ENCODE data around the gene GPATCH2L.

The GPATCH2L gene

DNA sequence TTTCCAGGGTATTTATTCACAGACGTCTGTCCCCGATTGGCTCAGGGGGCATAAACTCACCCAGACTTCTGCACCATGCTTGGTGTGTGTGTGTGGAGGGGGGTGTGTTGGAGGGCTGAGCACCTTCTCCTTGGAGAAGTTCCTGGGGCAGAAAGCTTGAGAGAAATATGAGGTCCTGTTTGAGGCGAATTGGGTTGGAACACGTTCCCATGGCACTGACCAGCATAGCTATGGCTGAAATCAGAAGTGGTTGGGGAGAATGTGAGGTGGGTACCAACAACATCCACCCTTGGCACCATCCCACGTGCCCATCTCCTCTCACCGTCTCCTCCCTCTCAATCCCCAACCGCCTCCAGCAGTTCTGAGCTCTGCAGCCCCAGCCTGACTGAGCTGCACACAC lies 16.0 kb upstream of the GPATCH2L start:
- no peak for DNase-seq (ENCODE audit: low read depth in 1 of 2, low spot score in 1 of 2)
- H3K27me3 ChIP-seq (ENCODE audit: insufficient read depth, poor library complexity, severe bottlenecking) = peaks cover 8% of the 10 kb centered on the region
- no peak overlapping the region for H3K27ac ChIP-seq (replicated peaks)
- TF ChIP-seq SPI1 (IDR thresholded peaks at IDR 0.05; ENCODE audit: borderline replicate concordance, low read depth) = no peak
- TF ChIP-seq, protein P1, sequence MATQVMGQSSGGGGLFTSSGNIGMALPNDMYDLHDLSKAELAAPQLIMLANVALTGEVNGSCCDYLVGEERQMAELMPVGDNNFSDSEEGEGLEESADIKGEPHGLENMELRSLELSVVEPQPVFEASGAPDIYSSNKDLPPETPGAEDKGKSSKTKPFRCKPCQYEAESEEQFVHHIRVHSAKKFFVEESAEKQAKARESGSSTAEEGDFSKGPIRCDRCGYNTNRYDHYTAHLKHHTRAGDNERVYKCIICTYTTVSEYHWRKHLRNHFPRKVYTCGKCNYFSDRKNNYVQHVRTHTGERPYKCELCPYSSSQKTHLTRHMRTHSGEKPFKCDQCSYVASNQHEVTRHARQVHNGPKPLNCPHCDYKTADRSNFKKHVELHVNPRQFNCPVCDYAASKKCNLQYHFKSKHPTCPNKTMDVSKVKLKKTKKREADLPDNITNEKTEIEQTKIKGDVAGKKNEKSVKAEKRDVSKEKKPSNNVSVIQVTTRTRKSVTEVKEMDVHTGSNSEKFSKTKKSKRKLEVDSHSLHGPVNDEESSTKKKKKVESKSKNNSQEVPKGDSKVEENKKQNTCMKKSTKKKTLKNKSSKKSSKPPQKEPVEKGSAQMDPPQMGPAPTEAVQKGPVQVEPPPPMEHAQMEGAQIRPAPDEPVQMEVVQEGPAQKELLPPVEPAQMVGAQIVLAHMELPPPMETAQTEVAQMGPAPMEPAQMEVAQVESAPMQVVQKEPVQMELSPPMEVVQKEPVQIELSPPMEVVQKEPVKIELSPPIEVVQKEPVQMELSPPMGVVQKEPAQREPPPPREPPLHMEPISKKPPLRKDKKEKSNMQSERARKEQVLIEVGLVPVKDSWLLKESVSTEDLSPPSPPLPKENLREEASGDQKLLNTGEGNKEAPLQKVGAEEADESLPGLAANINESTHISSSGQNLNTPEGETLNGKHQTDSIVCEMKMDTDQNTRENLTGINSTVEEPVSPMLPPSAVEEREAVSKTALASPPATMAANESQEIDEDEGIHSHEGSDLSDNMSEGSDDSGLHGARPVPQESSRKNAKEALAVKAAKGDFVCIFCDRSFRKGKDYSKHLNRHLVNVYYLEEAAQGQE (IDR thresholded peaks at IDR 0.05; ENCODE audit: insufficient replicate concordance, low read depth) = peak; percentile 19
- no peak overlapping the region for H3K4me3 ChIP-seq (replicated peaks; ENCODE audit: insufficient read depth, low read length)

DNA sequence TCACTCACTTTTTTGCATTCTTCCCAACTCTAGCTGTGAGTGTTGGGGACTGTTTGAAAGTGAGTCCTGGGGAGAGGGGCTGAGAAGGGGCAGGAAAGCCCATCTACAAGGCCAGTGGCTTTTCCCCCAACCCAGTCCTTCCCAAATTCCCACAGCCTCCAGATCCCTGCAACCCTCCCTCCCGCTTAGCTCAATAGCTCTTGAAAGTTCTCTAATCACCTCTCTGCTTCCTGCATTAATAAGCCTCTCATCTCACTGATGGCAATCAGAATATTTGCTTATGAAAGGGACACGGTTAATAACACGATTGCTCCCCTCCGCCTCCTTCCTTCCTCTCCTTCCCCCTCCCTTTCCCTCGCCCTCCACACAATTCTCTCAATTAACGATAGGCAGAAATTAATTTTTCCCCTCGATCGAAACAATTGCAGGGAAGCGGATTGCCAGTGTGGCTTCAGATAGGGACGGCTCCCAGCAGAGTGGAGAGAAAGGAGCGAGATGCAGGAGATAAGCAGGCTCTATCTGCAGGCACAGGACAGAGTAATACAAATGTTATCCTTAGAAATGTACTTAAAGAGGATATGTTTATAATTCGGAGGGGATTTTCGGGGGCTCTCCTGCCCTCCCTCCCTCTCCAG lies 15.1 kb upstream of the GPATCH2L start:
- no peak overlapping the region for H3K27ac ChIP-seq (replicated peaks)
- TF ChIP-seq SPI1 (IDR thresholded peaks at IDR 0.05; ENCODE audit: borderline replicate concordance, low read depth) (no peak), POLR2AphosphoS5 (IDR thresholded peaks at IDR 0.05; ENCODE audit: low read depth) (no peak), GABPA (IDR thresholded peaks at IDR 0.05; ENCODE audit: low read depth) (no peak)
- TF ChIP-seq, protein P2, sequence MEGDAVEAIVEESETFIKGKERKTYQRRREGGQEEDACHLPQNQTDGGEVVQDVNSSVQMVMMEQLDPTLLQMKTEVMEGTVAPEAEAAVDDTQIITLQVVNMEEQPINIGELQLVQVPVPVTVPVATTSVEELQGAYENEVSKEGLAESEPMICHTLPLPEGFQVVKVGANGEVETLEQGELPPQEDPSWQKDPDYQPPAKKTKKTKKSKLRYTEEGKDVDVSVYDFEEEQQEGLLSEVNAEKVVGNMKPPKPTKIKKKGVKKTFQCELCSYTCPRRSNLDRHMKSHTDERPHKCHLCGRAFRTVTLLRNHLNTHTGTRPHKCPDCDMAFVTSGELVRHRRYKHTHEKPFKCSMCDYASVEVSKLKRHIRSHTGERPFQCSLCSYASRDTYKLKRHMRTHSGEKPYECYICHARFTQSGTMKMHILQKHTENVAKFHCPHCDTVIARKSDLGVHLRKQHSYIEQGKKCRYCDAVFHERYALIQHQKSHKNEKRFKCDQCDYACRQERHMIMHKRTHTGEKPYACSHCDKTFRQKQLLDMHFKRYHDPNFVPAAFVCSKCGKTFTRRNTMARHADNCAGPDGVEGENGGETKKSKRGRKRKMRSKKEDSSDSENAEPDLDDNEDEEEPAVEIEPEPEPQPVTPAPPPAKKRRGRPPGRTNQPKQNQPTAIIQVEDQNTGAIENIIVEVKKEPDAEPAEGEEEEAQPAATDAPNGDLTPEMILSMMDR (IDR thresholded peaks at IDR 0.05; ENCODE audit: insufficient read depth, low read length) = no peak
- TF ChIP-seq, protein P1 (IDR thresholded peaks at IDR 0.05; ENCODE audit: insufficient replicate concordance, low read depth) = no peak
- H3K27me3 ChIP-seq (ENCODE audit: insufficient read depth, poor library complexity, severe bottlenecking) = peaks cover 8% of the 10 kb centered on the region
- DNase-seq (ENCODE audit: low read depth in 1 of 2, low spot score in 1 of 2) = no peak
- H3K4me3 ChIP-seq (replicated peaks; ENCODE audit: insufficient read depth, low read length) = no peak overlapping the region

DNA sequence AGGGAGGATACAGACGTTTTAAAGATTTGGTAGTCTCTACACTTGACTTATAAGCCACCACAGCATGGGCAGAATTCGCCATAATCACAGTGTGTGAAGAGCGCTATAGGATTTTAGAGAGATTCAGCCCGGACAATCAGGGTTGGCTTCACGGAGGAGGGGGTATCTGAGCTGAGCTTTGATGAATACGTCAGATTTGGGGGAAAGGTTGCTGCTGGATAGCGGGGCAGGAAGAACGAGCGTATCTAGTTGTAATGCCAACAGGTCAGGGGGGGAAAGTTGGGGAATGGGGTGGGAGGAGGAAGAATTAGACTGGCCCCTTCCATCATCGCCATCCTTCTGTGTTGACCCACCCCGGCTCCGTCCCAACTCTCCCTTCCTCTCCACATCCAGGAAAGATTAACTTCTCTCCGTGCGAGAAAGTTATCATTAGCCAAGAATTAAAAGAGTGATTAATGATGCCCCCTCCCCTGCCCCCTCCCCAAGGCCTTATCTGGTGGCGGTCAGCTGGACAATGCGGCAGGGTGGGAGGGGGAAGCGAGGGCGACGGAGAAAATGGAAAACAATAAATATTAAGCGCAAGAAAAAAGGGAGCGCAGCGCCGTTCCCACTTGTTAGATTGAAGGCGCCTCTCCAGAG lies 13.5 kb upstream of the GPATCH2L start:
- peaks cover 8% of the 10 kb centered on the region for H3K27me3 ChIP-seq (ENCODE audit: insufficient read depth, poor library complexity, severe bottlenecking)

DNA sequence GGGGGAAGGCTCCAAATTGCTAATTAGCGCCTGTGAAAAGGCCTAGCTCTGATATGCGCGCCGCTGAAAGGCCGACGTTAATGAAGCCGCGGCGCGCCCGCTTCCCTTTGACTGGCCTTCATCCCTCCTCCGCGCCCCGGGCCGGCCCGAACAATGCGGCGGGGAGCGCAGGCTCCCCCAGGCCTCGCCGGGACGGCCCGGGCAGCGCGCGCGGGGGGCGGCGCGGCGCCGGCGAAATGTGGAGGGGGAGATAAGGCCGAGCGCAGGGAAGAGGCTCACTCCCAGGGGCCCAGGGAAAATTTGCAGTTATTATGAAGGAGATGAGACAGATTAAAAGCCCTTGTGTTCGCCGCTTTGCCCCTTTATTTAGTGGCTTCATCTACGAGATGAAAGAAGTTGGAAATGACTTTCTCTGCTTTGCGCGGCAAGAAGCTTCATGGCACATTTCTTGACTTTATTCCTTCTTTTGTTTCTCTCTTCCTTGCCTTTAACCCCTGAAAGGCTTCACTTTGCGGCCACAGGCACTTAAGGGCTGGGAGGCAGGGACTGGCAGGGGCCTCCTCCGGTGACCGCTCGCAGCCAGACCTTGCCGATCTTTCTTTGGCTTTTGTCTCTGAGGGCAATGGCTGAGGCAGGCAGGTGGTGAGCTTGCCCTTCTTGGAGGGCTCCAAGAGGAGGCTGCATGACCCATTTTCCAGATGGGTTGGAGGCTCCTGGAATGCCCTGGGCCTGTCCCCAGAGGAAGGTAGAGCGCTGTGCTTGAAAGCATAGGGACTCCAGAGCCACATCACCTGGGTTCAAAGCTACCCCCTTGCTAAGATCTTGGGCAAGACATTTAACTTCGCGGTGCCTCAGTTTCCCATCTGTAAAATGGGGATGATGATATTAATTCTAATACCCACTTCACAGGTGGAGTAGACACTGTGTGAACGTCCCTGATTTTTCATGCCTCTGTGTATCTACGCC lies 12.7 kb upstream of the GPATCH2L start:
- H3K27ac ChIP-seq (replicated peaks) = no peak overlapping the region
- no peak overlapping the region for H3K4me3 ChIP-seq (replicated peaks; ENCODE audit: insufficient read depth, low read length)
- no peak for DNase-seq (ENCODE audit: low read depth in 1 of 2, low spot score in 1 of 2)
- peaks cover 8% of the 10 kb centered on the region for H3K27me3 ChIP-seq (ENCODE audit: insufficient read depth, poor library complexity, severe bottlenecking)
- TF ChIP-seq, protein P2 (IDR thresholded peaks at IDR 0.05; ENCODE audit: insufficient read depth, low read length) = no peak
- TF ChIP-seq POLR2AphosphoS5 (IDR thresholded peaks at IDR 0.05; ENCODE audit: low read depth) = no peak
- TF ChIP-seq, protein P1 (IDR thresholded peaks at IDR 0.05; ENCODE audit: insufficient replicate concordance, low read depth) = no peak
- TF ChIP-seq SPI1 (IDR thresholded peaks at IDR 0.05; ENCODE audit: borderline replicate concordance, low read depth) = no peak
- no peak for TF ChIP-seq GABPA (IDR thresholded peaks at IDR 0.05; ENCODE audit: low read depth)

More for the DNA sequence above, 13.5 kb upstream of the GPATCH2L start:
- DNase-seq (ENCODE audit: low read depth in 1 of 2, low spot score in 1 of 2) = no peak
- no peak overlapping the region for H3K4me3 ChIP-seq (replicated peaks; ENCODE audit: insufficient read depth, low read length)
- H3K27ac ChIP-seq (replicated peaks) = no peak overlapping the region
- TF ChIP-seq POLR2AphosphoS5 (IDR thresholded peaks at IDR 0.05; ENCODE audit: low read depth) = no peak
